Measurements from ENCODE around the gene FBXO17. TPM values are rescaled to one million over a fixed set of nuclear protein-coding genes. Genes with fewer than 3 reads are reported as not detected.

The FBXO17 gene
- total RNA-seq, 1 experiment from 2014 or later = 8.1 TPM

DNA sequence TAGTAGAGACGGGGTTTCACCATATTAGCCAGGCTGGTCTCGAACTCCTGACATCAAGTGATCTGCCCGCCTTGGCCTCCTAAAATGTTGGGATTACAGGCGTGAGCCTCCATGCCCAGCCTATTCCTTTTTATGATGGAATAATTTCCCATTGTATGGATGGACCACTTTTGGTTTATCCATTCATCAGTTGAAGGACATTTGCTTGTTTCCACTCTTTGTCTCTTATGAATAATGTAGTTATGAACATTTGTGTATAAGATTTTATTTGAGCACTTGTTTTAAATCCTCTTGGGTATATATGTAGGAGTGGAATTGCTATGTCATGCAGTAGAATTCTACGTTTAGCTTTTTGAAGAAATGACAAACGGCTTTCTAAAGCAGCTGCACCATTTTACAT is 33.5 kb upstream of the FBXO17 start:
- no peaks in the 10 kb centered on the region for H3K36me3 ChIP-seq (ENCODE audit: low read depth)
- no TSS peak for BruUV-seq (replicated peaks)
- TF ChIP-seq, protein P1, sequence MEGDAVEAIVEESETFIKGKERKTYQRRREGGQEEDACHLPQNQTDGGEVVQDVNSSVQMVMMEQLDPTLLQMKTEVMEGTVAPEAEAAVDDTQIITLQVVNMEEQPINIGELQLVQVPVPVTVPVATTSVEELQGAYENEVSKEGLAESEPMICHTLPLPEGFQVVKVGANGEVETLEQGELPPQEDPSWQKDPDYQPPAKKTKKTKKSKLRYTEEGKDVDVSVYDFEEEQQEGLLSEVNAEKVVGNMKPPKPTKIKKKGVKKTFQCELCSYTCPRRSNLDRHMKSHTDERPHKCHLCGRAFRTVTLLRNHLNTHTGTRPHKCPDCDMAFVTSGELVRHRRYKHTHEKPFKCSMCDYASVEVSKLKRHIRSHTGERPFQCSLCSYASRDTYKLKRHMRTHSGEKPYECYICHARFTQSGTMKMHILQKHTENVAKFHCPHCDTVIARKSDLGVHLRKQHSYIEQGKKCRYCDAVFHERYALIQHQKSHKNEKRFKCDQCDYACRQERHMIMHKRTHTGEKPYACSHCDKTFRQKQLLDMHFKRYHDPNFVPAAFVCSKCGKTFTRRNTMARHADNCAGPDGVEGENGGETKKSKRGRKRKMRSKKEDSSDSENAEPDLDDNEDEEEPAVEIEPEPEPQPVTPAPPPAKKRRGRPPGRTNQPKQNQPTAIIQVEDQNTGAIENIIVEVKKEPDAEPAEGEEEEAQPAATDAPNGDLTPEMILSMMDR (conservative IDR thresholded peaks at IDR 0.05) = no peak
- TF ChIP-seq EZH2 (IDR thresholded peaks at IDR 0.05; ENCODE audit: low read depth) = no peak
- H2AFZ ChIP-seq = no peak overlapping the region
- intact Hi-C loops (cut with micrococcal nuclease; ENCODE audit: unreplicated experiment) = no loop called here
- no peak overlapping the region for H3K4me2 ChIP-seq
- H3K4me1 ChIP-seq (replicated peaks; ENCODE audit: insufficient read depth) = no peaks in the 10 kb centered on the region
- H3K9me2 ChIP-seq (ENCODE audit: insufficient read depth) = no peaks in the 10 kb centered on the region
- no peaks in the 10 kb centered on the region for H3F3A ChIP-seq (ENCODE audit: insufficient read depth, low read depth)
- POLR2A ChIA-PET (ENCODE audit: unreplicated experiment) = no interaction called here
- DNase-seq = no peak
- H3K4me3 ChIP-seq = no peak overlapping the region
- H3K27me3 ChIP-seq (ENCODE audit: insufficient read depth, low read depth) = no peaks in the 10 kb centered on the region
- H4K20me1 ChIP-seq (ENCODE audit: insufficient read depth) = no peaks in the 10 kb centered on the region
- no peak overlapping the region for H3K27ac ChIP-seq
- no peaks in the 10 kb centered on the region for H3K79me2 ChIP-seq (ENCODE audit: low read depth)
- H3K9me3 ChIP-seq (ENCODE audit: insufficient read depth, low read depth) = no peaks in the 10 kb centered on the region
- CTCF ChIA-PET = no interaction called here

DNA sequence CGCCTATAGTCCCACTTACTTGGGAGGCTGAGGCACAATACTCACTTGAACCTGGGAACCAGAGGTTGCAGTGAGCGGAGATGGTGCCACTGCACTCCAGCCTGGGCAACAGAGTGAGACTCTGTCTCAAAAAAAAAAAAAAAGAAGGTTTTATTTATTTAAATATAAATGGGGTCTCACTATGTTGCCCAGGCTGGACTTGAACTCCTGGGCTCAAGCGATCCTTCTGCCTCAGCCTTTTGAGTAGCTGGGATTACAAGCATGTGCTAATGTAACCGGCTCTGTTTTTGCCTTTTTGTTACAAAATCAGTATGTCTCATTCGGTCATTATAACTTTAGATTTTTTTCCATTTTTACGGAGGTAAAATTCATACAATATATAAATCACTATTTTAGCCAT is 32.6 kb upstream of the FBXO17 start:
- Histone ChIP-seq H3K4me1 (replicated peaks; ENCODE audit: insufficient read depth) (no peaks in the 10 kb centered on the region), H3K79me2 (ENCODE audit: low read depth) (no peaks in the 10 kb centered on the region), H4K20me1 (ENCODE audit: insufficient read depth) (no peaks in the 10 kb centered on the region), H3K27ac (no peak overlapping the region), H3K4me3 (no peak overlapping the region), H2AFZ (no peak overlapping the region), H3K27me3 (ENCODE audit: insufficient read depth, low read depth) (no peaks in the 10 kb centered on the region), H3K4me2 (no peak overlapping the region), H3K9me2 (ENCODE audit: insufficient read depth) (no peaks in the 10 kb centered on the region), H3F3A (ENCODE audit: insufficient read depth, low read depth) (no peaks in the 10 kb centered on the region), H3K9me3 (ENCODE audit: insufficient read depth, low read depth) (no peaks in the 10 kb centered on the region), H3K36me3 (ENCODE audit: low read depth) (no peaks in the 10 kb centered on the region)
- intact Hi-C loops (cut with micrococcal nuclease; ENCODE audit: unreplicated experiment) = no loop called here
- BruUV-seq (replicated peaks) = no TSS peak
- CTCF ChIA-PET = no interaction called here
- TF ChIP-seq EZH2 (IDR thresholded peaks at IDR 0.05; ENCODE audit: low read depth) = no peak
- TF ChIP-seq, protein P1 (conservative IDR thresholded peaks at IDR 0.05) = no peak
- POLR2A ChIA-PET (ENCODE audit: unreplicated experiment) = no interaction called here
- no peak for DNase-seq

DNA sequence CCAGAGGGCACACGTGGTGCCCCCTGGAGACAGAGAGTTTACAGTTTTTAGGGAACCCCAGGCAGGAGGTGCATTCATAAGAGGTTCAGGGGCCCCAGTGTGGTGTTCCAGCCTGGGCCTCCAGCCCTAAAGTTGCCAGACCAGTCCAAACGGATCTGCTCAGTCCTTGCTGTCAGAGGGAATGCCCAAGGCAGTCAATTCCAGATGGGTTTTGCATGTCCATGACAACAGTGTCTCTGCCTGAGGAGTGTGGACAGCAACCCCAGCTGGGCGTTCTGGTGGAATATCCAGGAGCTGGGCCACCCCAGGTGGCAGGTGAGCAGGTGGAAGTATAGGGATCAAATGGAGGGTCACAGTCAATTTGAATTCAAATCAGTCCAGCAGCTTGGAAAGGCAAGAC is 31.6 kb upstream of the FBXO17 start:
- H3K4me2 ChIP-seq = no peak overlapping the region
- intact Hi-C loops (cut with micrococcal nuclease; ENCODE audit: unreplicated experiment) = no loop called here
- no TSS peak for BruUV-seq (replicated peaks)
- no peaks in the 10 kb centered on the region for H3K79me2 ChIP-seq (ENCODE audit: low read depth)
- H3K36me3 ChIP-seq (ENCODE audit: low read depth) = no peaks in the 10 kb centered on the region
- TF ChIP-seq EZH2 (IDR thresholded peaks at IDR 0.05; ENCODE audit: low read depth) = no peak
- TF ChIP-seq, protein P1 (conservative IDR thresholded peaks at IDR 0.05) = no peak
- no peak overlapping the region for H3K27ac ChIP-seq
- H3K9me3 ChIP-seq (ENCODE audit: insufficient read depth, low read depth) = no peaks in the 10 kb centered on the region
- POLR2A ChIA-PET (ENCODE audit: unreplicated experiment) = no interaction called here
- no peak overlapping the region for H2AFZ ChIP-seq
- H3K4me1 ChIP-seq (replicated peaks; ENCODE audit: insufficient read depth) = no peaks in the 10 kb centered on the region
- H3K9me2 ChIP-seq (ENCODE audit: insufficient read depth) = no peaks in the 10 kb centered on the region
- CTCF ChIA-PET = interaction anchor here (0.6 kb wide), 1 partner anchor 50 kb away, joined by 4 read pairs; no protein-coding TSS in a partner anchor
- no peaks in the 10 kb centered on the region for H3K27me3 ChIP-seq (ENCODE audit: insufficient read depth, low read depth)
- no peak overlapping the region for H3K4me3 ChIP-seq
- DNase-seq = no peak
- H3F3A ChIP-seq (ENCODE audit: insufficient read depth, low read depth) = no peaks in the 10 kb centered on the region
- H4K20me1 ChIP-seq (ENCODE audit: insufficient read depth) = no peaks in the 10 kb centered on the region
